Measurements from ENCODE around the gene TTC3. TPM values are rescaled to one million over a fixed set of nuclear protein-coding genes. Genes with fewer than 3 reads are reported as not detected.

Gene TTC3
- total and polyA plus RNA-seq, 9 of the 15 experiments (the other 6 are each of a cell fraction or from before 2014, with no cell fraction given) = 17.5 to 92.0 (median 59.5) TPM

DNA sequence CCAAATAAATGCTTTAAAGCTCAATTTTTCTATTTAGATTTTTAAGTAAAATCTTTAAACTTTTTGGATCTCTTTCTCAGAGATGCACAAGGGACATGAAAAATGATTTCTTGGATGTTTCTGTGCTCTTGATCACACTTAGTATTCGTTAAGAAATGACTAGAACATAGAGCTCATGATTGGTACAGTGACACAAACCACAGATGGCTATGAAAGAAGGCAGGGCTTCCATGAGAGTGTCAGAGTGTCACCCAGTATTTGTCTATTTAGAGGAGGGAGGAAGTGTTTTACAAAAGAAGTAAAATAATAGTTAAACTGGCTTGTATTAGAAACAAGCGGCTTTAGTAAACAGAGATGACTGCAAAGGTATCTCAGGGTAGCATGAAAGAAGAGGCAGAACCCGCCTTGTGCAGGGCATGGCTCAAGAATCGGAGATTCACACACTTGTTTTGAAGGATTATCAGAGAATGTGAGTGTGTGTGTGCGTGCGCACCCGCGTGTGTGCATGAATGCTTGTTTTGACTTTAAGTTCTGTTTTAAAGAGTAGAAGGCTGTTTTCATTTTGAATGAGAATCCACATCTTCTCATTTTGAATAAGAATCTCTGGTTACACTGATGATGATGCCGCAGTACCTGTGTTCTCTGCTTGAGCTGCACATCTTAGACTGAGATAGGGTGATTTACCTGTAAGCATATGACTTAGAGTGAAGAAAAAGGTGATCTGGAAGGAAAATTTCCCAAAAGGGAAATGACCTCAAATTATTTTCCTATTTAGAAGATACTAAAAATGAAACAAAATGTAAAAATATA lies 111.9 kb downstream of the TTC3 start:
- TF ChIP-seq NEUROD1 (IDR thresholded peaks at IDR 0.05; ENCODE audit: borderline replicate concordance, low read depth, low read length, partially characterized antibody) = no peak
- no peak for TF ChIP-seq MAFF (IDR thresholded peaks at IDR 0.05; ENCODE audit: low read length)
- TF ChIP-seq SNIP1 (IDR thresholded peaks at IDR 0.05; ENCODE audit: low read depth) = no peak
- intact Hi-C loops (cut with micrococcal nuclease) (loop anchor here (10.0 kb wide), 1 partner anchor 460 kb away; no protein-coding TSS in a partner anchor), in situ Hi-C loops (cut with MboI) (no loop called here)
- H3K79me2 ChIP-seq (ENCODE audit: control insufficient read depth, insufficient read depth, low read length) = no peaks in the 10 kb centered on the region
- DNase-seq (ENCODE audit: extremely low read depth in 1 of 4, low spot score in 3 of 4) = no peak
- H3K9ac ChIP-seq (ENCODE audit: insufficient read depth in 1 of 2, low read depth in 2 of 2, low read length in 2 of 2) = no peak overlapping the region
- no peak overlapping the region for H3K27ac ChIP-seq (ENCODE audit: extremely low read depth, low read depth, low read length)
- no peaks in the 10 kb centered on the region for H3K4me1 ChIP-seq (replicated peaks in 1 of 2; ENCODE audit: control insufficient read depth in 2 of 2, insufficient read depth in 2 of 2, low read length in 2 of 2)
- no peak overlapping the region for H3K4me2 ChIP-seq (ENCODE audit: insufficient read depth, low read length)
- POLR2A ChIA-PET = no interaction called here
- WGBS (ENCODE audit: insufficient coverage, low coverage, missing lambda C conversion rate) = 94% methylated on average over 9 of the region's 9 CpGs
- peaks cover 60% of the 10 kb centered on the region for H3K36me3 ChIP-seq (ENCODE audit: control insufficient read depth, insufficient read depth, low read length)
- no peak for ATAC-seq
- no peak for FAIRE-seq
- no peak overlapping the region for H3K4me3 ChIP-seq
- no peaks in the 10 kb centered on the region for H3K27me3 ChIP-seq (ENCODE audit: control insufficient read depth in 2 of 2, insufficient read depth in 2 of 2, low read length in 2 of 2)
- CTCF ChIA-PET (ENCODE audit: low intra/inter-chr PET ratio) = no interaction called here
- H3K9me3 ChIP-seq (replicated peaks; ENCODE audit: control insufficient read depth, insufficient read depth, low read depth, low read length) = no peaks in the 10 kb centered on the region
- no peaks in the 10 kb centered on the region for H4K20me1 ChIP-seq (replicated peaks; ENCODE audit: control insufficient read depth, insufficient read depth, low read length)
- no TSS peak for BruUV-seq (replicated peaks)
- no peaks in the 10 kb centered on the region for H3K9me1 ChIP-seq (ENCODE audit: control insufficient read depth, insufficient read depth, low read length)
- no peak overlapping the region for H2AFZ ChIP-seq (ENCODE audit: low read depth, low read length)

- ChIA-PET CTCF (ENCODE audit: low intra/inter-chr PET ratio) (no interaction called here), POLR2A (interaction anchor here (0.7 kb wide), 1 partner anchor 12 kb away, joined by 3 read pairs; no protein-coding TSS in a partner anchor)
- no peak overlapping the region for H2AFZ ChIP-seq (ENCODE audit: low read depth, low read length)
- WGBS (ENCODE audit: insufficient coverage, low coverage, missing lambda C conversion rate) = 76% methylated on average over 2 of the region's 2 CpGs
- H3K79me2 ChIP-seq (ENCODE audit: control insufficient read depth, insufficient read depth, low read length) = no peaks in the 10 kb centered on the region
- H3K4me2 ChIP-seq (ENCODE audit: insufficient read depth, low read length) = no peak overlapping the region
- no peaks in the 10 kb centered on the region for H4K20me1 ChIP-seq (replicated peaks; ENCODE audit: control insufficient read depth, insufficient read depth, low read length)
- no peak overlapping the region for H3K4me3 ChIP-seq
- H3K4me1 ChIP-seq (replicated peaks in 1 of 2; ENCODE audit: control insufficient read depth in 2 of 2, insufficient read depth in 2 of 2, low read length in 2 of 2) = no peaks in the 10 kb centered on the region
- no peaks in the 10 kb centered on the region for H3K27me3 ChIP-seq (ENCODE audit: control insufficient read depth in 2 of 2, insufficient read depth in 2 of 2, low read length in 2 of 2)
- H3K36me3 ChIP-seq (ENCODE audit: control insufficient read depth, insufficient read depth, low read length) = peaks cover 63% of the 10 kb centered on the region
- ATAC-seq (no peak), FAIRE-seq (no peak), DNase-seq (ENCODE audit: extremely low read depth in 1 of 4, low spot score in 3 of 4) (no peak)
- H3K9ac ChIP-seq (ENCODE audit: insufficient read depth in 1 of 2, low read depth in 2 of 2, low read length in 2 of 2) = no peak overlapping the region
- no TSS peak for BruUV-seq (replicated peaks)
- no peak overlapping the region for H3K27ac ChIP-seq (ENCODE audit: extremely low read depth, low read depth, low read length)
- no peaks in the 10 kb centered on the region for H3K9me3 ChIP-seq (replicated peaks; ENCODE audit: control insufficient read depth, insufficient read depth, low read depth, low read length)
- H3K9me1 ChIP-seq (ENCODE audit: control insufficient read depth, insufficient read depth, low read length) = no peaks in the 10 kb centered on the region
- in situ Hi-C loops (cut with MboI) = no loop called here
- intact Hi-C loops (cut with micrococcal nuclease) = loop anchor here (10.0 kb wide), 1 partner anchor 458 kb away; no protein-coding TSS in a partner anchor
- TF ChIP-seq SMC3 (conservative IDR thresholded peaks at IDR 0.05; ENCODE audit: insufficient read depth, low read depth, low read length) (no peak), RBM34 (IDR thresholded peaks at IDR 0.05; ENCODE audit: borderline replicate concordance, insufficient read depth, low read length) (no peak), SMARCA4 (IDR thresholded peaks at IDR 0.05) (no peak), GABPB1 (CRISPR knock-in tag; IDR thresholded peaks at IDR 0.05) (no peak), SMAD4 (CRISPR knock-in tag; conservative IDR thresholded peaks at IDR 0.05) (no peak), ELF2 (CRISPR knock-in tag; IDR thresholded peaks at IDR 0.05) (no peak), BACH1 (tag; IDR thresholded peaks at IDR 0.05) (no peak), ZNF217 (CRISPR knock-in tag; IDR thresholded peaks at IDR 0.05) (no peak), GABPB2 (CRISPR knock-in tag; conservative IDR thresholded peaks at IDR 0.05) (no peak), CBFB (CRISPR knock-in tag; IDR thresholded peaks at IDR 0.05) (no peak), MTF1 (CRISPR knock-in tag; IDR thresholded peaks at IDR 0.05; ENCODE audit: borderline replicate concordance) (no peak), TCF7 (IDR thresholded peaks at IDR 0.05; ENCODE audit: borderline replicate concordance) (no peak), ZNF408 (CRISPR knock-in tag; IDR thresholded peaks at IDR 0.05; ENCODE audit: low read depth) (no peak)
- TF ChIP-seq, protein P1, sequence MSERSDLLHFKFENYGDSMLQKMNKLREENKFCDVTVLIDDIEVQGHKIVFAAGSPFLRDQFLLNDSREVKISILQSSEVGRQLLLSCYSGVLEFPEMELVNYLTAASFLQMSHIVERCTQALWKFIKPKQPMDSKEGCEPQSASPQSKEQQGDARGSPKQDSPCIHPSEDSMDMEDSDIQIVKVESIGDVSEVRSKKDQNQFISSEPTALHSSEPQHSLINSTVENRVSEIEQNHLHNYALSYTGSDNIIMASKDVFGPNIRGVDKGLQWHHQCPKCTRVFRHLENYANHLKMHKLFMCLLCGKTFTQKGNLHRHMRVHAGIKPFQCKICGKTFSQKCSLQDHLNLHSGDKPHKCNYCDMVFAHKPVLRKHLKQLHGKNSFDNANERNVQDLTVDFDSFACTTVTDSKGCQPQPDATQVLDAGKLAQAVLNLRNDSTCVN (CRISPR knock-in tag; IDR thresholded peaks at IDR 0.05) = no peak
These were observed 113.9 kb downstream of the TTC3 start for GRCh38 chr21:37186983-37187382.
